HL-60 (cell line): ENCODE data around the gene MRPL37.

Source experiments
- DNase-seq, 2 experiments: peaks; one replicate each; pipeline ENCODE4 v3.0.0-alpha.2; 2010 to 2020; ENCODE audit warnings: low read depth in 1 of 2, low spot score in 1 of 2
- H3K27ac ChIP-seq: fragments of 250-450 bp; sonication (Bioruptor Pico); replicated peaks from 2 replicates; pipeline ENCODE4 v1.5.1; 2020; ENCODE audit warnings: mild to moderate bottlenecking, moderate library complexity
- H3K27me3 ChIP-seq: fragments of 250-450 bp; sonication (Bioruptor Pico); 2 replicates; pipeline ENCODE4 v1.5.1; 2021; ENCODE audit warnings: mild to moderate bottlenecking, moderate library complexity; ENCODE audit not compliant: insufficient read depth, poor library complexity, severe bottlenecking
- H3K4me3 ChIP-seq: replicated peaks from 2 replicates; pipeline ENCODE4 v1.5.1; 2011; ENCODE audit warnings: mild to moderate bottlenecking, control low read depth, low read length; ENCODE audit not compliant: insufficient read depth
- GABPA ChIP-seq: IDR thresholded peaks from 2 replicates; pipeline ENCODE4 v1.6.1; 2012; ENCODE audit warnings: low read depth
- POLR2AphosphoS5 ChIP-seq: IDR thresholded peaks from 2 replicates; pipeline ENCODE4 v1.6.1; 2012; ENCODE audit warnings: low read depth
- REST ChIP-seq: IDR thresholded peaks from 2 replicates; pipeline ENCODE4 v1.6.1; 2012; ENCODE audit warnings: low read depth; ENCODE audit not compliant: insufficient replicate concordance
- SPI1 ChIP-seq: IDR thresholded peaks from 2 replicates; pipeline ENCODE4 v1.6.1; 2012; ENCODE audit warnings: low read depth, mild to moderate bottlenecking, borderline replicate concordance
- TF ChIP-seq, protein P1 (sequence below): IDR thresholded peaks from one replicate; pipeline ENCODE4 v1.5.1; 2011; ENCODE audit warnings: low read length, control low read depth, inconsistent platforms; ENCODE audit not compliant: insufficient read depth

The MRPL37 gene

GRCh38 chr1:54188291-54188690, 11.7 kb upstream of the MRPL37 start:
- DNase-seq: no peak
- Histone ChIP-seq H3K27ac (no peak overlapping the region), H3K4me3 (no peak overlapping the region), H3K27me3 (no peaks in the 10 kb centered on the region)
- TF ChIP-seq REST: no peak
- TF ChIP-seq POLR2AphosphoS5: no peak
- TF ChIP-seq SPI1: no peak
- TF ChIP-seq GABPA: no peak
- TF ChIP-seq, protein P1, sequence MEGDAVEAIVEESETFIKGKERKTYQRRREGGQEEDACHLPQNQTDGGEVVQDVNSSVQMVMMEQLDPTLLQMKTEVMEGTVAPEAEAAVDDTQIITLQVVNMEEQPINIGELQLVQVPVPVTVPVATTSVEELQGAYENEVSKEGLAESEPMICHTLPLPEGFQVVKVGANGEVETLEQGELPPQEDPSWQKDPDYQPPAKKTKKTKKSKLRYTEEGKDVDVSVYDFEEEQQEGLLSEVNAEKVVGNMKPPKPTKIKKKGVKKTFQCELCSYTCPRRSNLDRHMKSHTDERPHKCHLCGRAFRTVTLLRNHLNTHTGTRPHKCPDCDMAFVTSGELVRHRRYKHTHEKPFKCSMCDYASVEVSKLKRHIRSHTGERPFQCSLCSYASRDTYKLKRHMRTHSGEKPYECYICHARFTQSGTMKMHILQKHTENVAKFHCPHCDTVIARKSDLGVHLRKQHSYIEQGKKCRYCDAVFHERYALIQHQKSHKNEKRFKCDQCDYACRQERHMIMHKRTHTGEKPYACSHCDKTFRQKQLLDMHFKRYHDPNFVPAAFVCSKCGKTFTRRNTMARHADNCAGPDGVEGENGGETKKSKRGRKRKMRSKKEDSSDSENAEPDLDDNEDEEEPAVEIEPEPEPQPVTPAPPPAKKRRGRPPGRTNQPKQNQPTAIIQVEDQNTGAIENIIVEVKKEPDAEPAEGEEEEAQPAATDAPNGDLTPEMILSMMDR: no peak

GRCh38 chr1:54190526-54190925, 9.4 kb upstream of the MRPL37 start:
- Histone ChIP-seq H3K27ac (no peak overlapping the region), H3K27me3 (no peaks in the 10 kb centered on the region), H3K4me3 (no peak overlapping the region)
- DNase-seq: no peak
- TF ChIP-seq REST (no peak), SPI1 (no peak), GABPA (no peak), POLR2AphosphoS5 (no peak)
- TF ChIP-seq, protein P1: no peak

- no peak overlapping the region for H3K4me3 ChIP-seq
- no peak overlapping the region for H3K27ac ChIP-seq
- no peaks in the 10 kb centered on the region for H3K27me3 ChIP-seq
- no peak for DNase-seq
- TF ChIP-seq, protein P1: no peak
- no peak for TF ChIP-seq SPI1
- no peak for TF ChIP-seq GABPA
- TF ChIP-seq REST: no peak
- no peak for TF ChIP-seq POLR2AphosphoS5
Observed at GRCh38 chr1:54191525-54191924, 8.4 kb upstream of the MRPL37 start.
